B cell (primary cell): ENCODE measurements around the gene AHDC1. TPM values are rescaled to one million over a fixed set of nuclear protein-coding genes. Genes with fewer than 3 reads are reported as not detected.

ENCODE experiments used
- ATAC-seq: fragments of 200-7000 bp; cut with Tn5 transposase; one replicate; pipeline ENCODE4 v1.10.0; 2021; ENCODE audit warnings: low read depth, mild to moderate bottlenecking, moderate number of reproducible peaks, moderate library complexity
- CTCF ChIA-PET: fragments of 350-600 bp; sonication (Branson Sonifier 250); formaldehyde crosslinking; loops from one replicate; lab custom pipeline; 2021; ENCODE audit warnings: antibody characterized with exemption, inconsistent platforms; lab: Charles Lee
- POLR2A ChIA-PET: fragments of 350-600 bp; sonication (Branson Sonifier 250); formaldehyde crosslinking; loops from one replicate; lab custom pipeline; 2021; ENCODE audit warnings: antibody characterized with exemption; lab: Charles Lee
- DNase-seq: peaks from one replicate; pipeline ENCODE4 v3.0.0; 2013
- H2AFZ ChIP-seq: 2 replicates; pipeline ENCODE4 v1.6.1; 2012; ENCODE audit warnings: mild to moderate bottlenecking, low read depth, low read length; ENCODE audit not compliant: insufficient read depth, poor library complexity, severe bottlenecking
- H3K27ac ChIP-seq, 2 donors: 1 replicate in 1 of 2; 2 replicates in 1 of 2; pipeline ENCODE4 v1.5.1; 2012 to 2013; ENCODE audit warnings: low read length in 2 of 2, mild to moderate bottlenecking in 2 of 2, moderate library complexity in 1 of 2
- H3K27me3 ChIP-seq, 4 experiments: fragments of 200-600 bp in 1 of 4; sonication (generic) in 1 of 4; replicated peaks in 1 of 4; 1 replicate in 2 of 4; 2 replicates in 2 of 4; pipeline versions ENCODE4 v1.6.1 to v1.7.0; 2013 to 2016; ENCODE audit warnings: low read length in 3 of 4, mild to moderate bottlenecking in 2 of 4, mixed read lengths in 1 of 4, moderate library complexity in 1 of 4; ENCODE audit not compliant: insufficient read depth in 4 of 4, control insufficient read depth in 3 of 4; ENCODE audit errors: control extremely low read depth in 1 of 4
- H3K36me3 ChIP-seq, 2 experiments: replicated peaks in 1 of 2; 1 replicate in 1 of 2; 2 replicates in 1 of 2; pipeline versions ENCODE4 v1.6.1 to v1.7.1; 2013; ENCODE audit warnings: low read length in 1 of 2; ENCODE audit not compliant: insufficient read depth in 2 of 2, control insufficient read depth in 1 of 2; ENCODE audit errors: control extremely low read depth in 1 of 2, extremely low read depth in 1 of 2
- H3K4me1 ChIP-seq, 2 donors: fragments of 200-600 bp in 1 of 2; sonication (generic) in 1 of 2; 1 replicate in 1 of 2; 2 replicates in 1 of 2; pipeline versions ENCODE4 v1.5.1 to v1.6.1; 2013 to 2017; ENCODE audit warnings: low read length in 2 of 2; ENCODE audit not compliant: control insufficient read depth in 2 of 2, insufficient read depth in 2 of 2
- H3K4me2 ChIP-seq: replicated peaks from 2 replicates; pipeline ENCODE3; 2012; ENCODE audit warnings: mild to moderate bottlenecking, low read depth, low read length; ENCODE audit not compliant: poor library complexity, severe bottlenecking
- H3K4me3 ChIP-seq, 5 experiments: fragments of 200-600 bp in 1 of 5; sonication (generic) in 1 of 5; 1 replicate in 3 of 5; 2 replicates in 2 of 5; pipeline versions ENCODE4 v1.5.1 to v1.7.0; 2011 to 2016; ENCODE audit warnings: low read length in 4 of 5, mild to moderate bottlenecking in 4 of 5, low read depth in 2 of 5, control low read depth in 1 of 5, moderate library complexity in 1 of 5; ENCODE audit not compliant: insufficient read depth in 1 of 5; ENCODE audit errors: control extremely low read depth in 1 of 5, extremely low read depth in 1 of 5
- H3K79me2 ChIP-seq: fragments of 200-600 bp; sonication (generic); one replicate; pipeline ENCODE4 v1.6.0; 2016; ENCODE audit warnings: low read length; ENCODE audit not compliant: control insufficient read depth, insufficient read depth
- H3K9ac ChIP-seq: fragments of 200-600 bp; sonication (generic); 2 replicates; pipeline ENCODE4 v1.6.1; 2017; ENCODE audit warnings: mild to moderate bottlenecking, low read length, moderate library complexity
- H3K9me3 ChIP-seq, 3 donors: one replicate each; pipeline versions ENCODE4 v1.6.1 to v1.7.1; 2013; ENCODE audit warnings: low read length in 2 of 3; ENCODE audit not compliant: control insufficient read depth in 2 of 3, insufficient read depth in 1 of 3; ENCODE audit errors: control extremely low read depth in 1 of 3
- H4K20me1 ChIP-seq: 2 replicates; pipeline ENCODE4 v1.6.0; 2012; ENCODE audit warnings: mild to moderate bottlenecking, low read length; ENCODE audit not compliant: insufficient read depth, control insufficient read depth, poor library complexity, severe bottlenecking
- H3K27ac Mint-ChIP-seq: one replicate; pipeline ENCODE4 v1.8.0; 2021; ENCODE audit warnings: mixed read lengths
- H3K27me3 Mint-ChIP-seq: one replicate; pipeline ENCODE4 v1.8.0; 2021; ENCODE audit warnings: mixed read lengths
- H3K4me1 Mint-ChIP-seq: one replicate; pipeline ENCODE4 v1.8.0; 2021; ENCODE audit warnings: mixed read lengths
- H3K4me3 Mint-ChIP-seq: one replicate; pipeline ENCODE4 v1.8.0; 2021; ENCODE audit warnings: mixed read lengths
- H3K9me3 Mint-ChIP-seq: one replicate; pipeline ENCODE4 v1.8.0; 2022; ENCODE audit warnings: mixed read lengths; ENCODE audit not compliant: insufficient read depth
- EZH2 ChIP-seq: IDR thresholded peaks from 2 replicates; pipeline ENCODE4 v1.6.1; 2012; ENCODE audit warnings: borderline replicate concordance, low read depth, mild to moderate bottlenecking, moderate library complexity, low read length; ENCODE audit not compliant: insufficient read depth, poor library complexity, severe bottlenecking
- WGBS: methylation state at CpG from one replicate; pipeline ENCODE4 v1.1.5; 2013; ENCODE audit warnings: missing lambda C conversion rate; ENCODE audit not compliant: insufficient coverage; 5-methylcytosine and 5-hydroxymethylcytosine counted together
- intact Hi-C: fragments of 100-400 bp; cut with micrococcal nuclease; formaldehyde crosslinking; loops from one replicate; pipeline ENCODE4 v1.10.0; 2022
- polyA plus RNA-seq: library from polyadenylated mRNA; depleted of rRNA; stranded (reverse); fragments of >200 nt; gene quantifications from 2 replicates; pipeline ENCODE4 v1.2.3, GENCODE V29; 2012
- total RNA-seq, 2 donors: library from RNA; stranded (reverse); fragments of 120-200 nt in 1 of 2; gene quantifications; 1 replicate in 1 of 2; 2 replicates in 1 of 2; pipeline versions ENCODE4 v1.2.3 to v1.2.4, GENCODE V29; 2013 to 2022
- TF ChIP-seq, protein P1 (sequence below): fragments of 200-600 bp; IDR thresholded peaks from one replicate; pipeline ENCODE4 v1.8.0; 2022; ENCODE audit warnings: antibody characterized with exemption, mild to moderate bottlenecking

AHDC1 gene
- total and polyA plus RNA-seq, 2 donors (not counting 1 experiment from before 2014, with no cell fraction given) = 6.2 to 32.0 TPM

DNA sequence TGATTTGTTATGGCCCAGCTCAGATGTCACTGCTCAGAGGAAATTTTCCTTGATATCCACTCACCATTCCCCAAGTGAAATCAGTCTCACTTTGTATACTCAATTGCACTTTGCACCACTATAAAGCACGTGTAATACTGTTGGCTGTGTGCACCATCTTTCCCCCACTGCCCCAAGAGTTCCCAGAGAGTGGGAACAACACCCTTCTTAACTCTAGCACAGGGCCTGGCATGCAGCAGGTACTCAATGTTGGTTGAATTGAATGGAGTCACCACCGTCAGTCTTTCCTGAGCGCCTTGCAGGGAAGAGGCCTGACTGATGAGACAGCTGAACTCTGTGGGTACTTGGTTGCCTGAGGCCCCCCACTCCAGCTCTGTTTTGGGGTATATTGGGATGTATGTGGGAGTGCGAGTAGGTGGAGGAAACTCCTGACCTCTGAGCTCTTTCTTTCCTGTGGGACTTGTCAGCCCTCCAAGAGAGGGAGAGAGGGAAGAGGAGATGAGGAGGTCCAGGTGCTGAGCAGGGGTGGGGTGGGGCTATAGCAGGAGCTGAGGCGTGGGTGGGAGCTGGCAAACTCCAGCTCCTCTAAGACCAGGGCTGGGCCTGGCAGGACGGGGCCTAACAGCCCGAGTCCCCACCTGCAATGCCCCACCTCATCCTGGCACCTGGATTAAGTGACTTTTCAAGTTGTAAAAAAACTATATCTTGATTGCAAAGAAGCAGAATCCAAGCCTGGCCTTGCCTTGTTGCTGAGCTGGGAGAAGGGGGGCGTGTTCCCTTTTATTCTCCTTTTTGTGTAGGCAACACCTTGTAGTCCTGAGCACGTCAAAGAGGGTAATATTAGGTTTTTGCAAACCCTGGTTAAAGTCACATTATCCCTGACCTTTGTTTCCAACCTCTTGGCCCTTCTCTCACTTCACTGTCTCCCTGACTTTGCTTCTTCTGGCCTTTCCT is 94.5 kb downstream of the AHDC1 start:
- no peaks in the 10 kb centered on the region for H3K36me3 ChIP-seq
- no peak overlapping the region for H3K27ac ChIP-seq
- H3K27me3 ChIP-seq = no peaks in the 10 kb centered on the region
- WGBS = 95% methylated on average over 5 of the region's 9 CpGs
- H3K4me3 Mint-ChIP-seq = no peak overlapping the region
- H2AFZ ChIP-seq = no peak overlapping the region
- DNase-seq = no peak
- TF ChIP-seq EZH2 = no peak
- TF ChIP-seq, protein P1, sequence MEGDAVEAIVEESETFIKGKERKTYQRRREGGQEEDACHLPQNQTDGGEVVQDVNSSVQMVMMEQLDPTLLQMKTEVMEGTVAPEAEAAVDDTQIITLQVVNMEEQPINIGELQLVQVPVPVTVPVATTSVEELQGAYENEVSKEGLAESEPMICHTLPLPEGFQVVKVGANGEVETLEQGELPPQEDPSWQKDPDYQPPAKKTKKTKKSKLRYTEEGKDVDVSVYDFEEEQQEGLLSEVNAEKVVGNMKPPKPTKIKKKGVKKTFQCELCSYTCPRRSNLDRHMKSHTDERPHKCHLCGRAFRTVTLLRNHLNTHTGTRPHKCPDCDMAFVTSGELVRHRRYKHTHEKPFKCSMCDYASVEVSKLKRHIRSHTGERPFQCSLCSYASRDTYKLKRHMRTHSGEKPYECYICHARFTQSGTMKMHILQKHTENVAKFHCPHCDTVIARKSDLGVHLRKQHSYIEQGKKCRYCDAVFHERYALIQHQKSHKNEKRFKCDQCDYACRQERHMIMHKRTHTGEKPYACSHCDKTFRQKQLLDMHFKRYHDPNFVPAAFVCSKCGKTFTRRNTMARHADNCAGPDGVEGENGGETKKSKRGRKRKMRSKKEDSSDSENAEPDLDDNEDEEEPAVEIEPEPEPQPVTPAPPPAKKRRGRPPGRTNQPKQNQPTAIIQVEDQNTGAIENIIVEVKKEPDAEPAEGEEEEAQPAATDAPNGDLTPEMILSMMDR = no peak
- no peak overlapping the region for H3K4me2 ChIP-seq
- POLR2A ChIA-PET = interaction anchor here (0.6 kb wide), 2 partner anchors 37 to 94 kb away, joined by 3 to 4 read pairs; no protein-coding TSS in a partner anchor
- H3K9me3 ChIP-seq = no peaks in the 10 kb centered on the region
- intact Hi-C loops = no loop called here
- CTCF ChIA-PET = interaction anchor here (1.1 to 1.6 kb wide), 3 partner anchors 48 to 97 kb away, joined by 3 to 4 read pairs (median 3); no protein-coding TSS in a partner anchor
- H3K4me3 ChIP-seq = no peak overlapping the region
- ATAC-seq = no peak
- H3K4me1 ChIP-seq = no peaks in the 10 kb centered on the region
- peak overlapping the region; percentile 22 for H3K27ac Mint-ChIP-seq
- no peaks in the 10 kb centered on the region for H3K79me2 ChIP-seq
- no peak overlapping the region for H3K9ac ChIP-seq
- no peaks in the 10 kb centered on the region for H4K20me1 ChIP-seq
- H3K27me3 Mint-ChIP-seq = no peaks in the 10 kb centered on the region
- peaks cover 3% of the 10 kb centered on the region for H3K4me1 Mint-ChIP-seq
- no peaks in the 10 kb centered on the region for H3K9me3 Mint-ChIP-seq
